ENCODE measurements around the gene FCER1G. TPM values are rescaled to one million over a fixed set of nuclear protein-coding genes. Genes with fewer than 3 reads are reported as not detected.

Gene FCER1G
- total and polyA plus RNA-seq, 9 of the 15 experiments (the other 6 are each of a cell fraction or from before 2014, with no cell fraction given): 0.15 to 0.69 (median 0.31) TPM; not detected in 2

- TF ChIP-seq GTF2B (IDR thresholded peaks at IDR 0.05; ENCODE audit: extremely low read depth, insufficient read length) (no peak), TCF7L2 (IDR thresholded peaks at IDR 0.05; ENCODE audit: low read depth, low read length) (no peak), ZNF318 (IDR thresholded peaks at IDR 0.05; ENCODE audit: borderline replicate concordance in 1 of 2, low read depth in 1 of 2) (no peak), ARID1B (IDR thresholded peaks at IDR 0.05) (no peak), XRCC5 (IDR thresholded peaks at IDR 0.05; ENCODE audit: low read depth, low read length) (peak; percentile 81), CTBP1 (IDR thresholded peaks at IDR 0.05; ENCODE audit: borderline replicate concordance) (no peak; the same call in 1 of the 2 replicates), KLF13 (tag; IDR thresholded peaks at IDR 0.05; ENCODE audit: borderline replicate concordance, low read depth) (no peak), MAFF (IDR thresholded peaks at IDR 0.05; ENCODE audit: low read length) (no peak), ZKSCAN1 (IDR thresholded peaks at IDR 0.05; ENCODE audit: low read depth, low read length) (0 out of 2 replicates have a peak, but pooled peaks have one; percentile 6), ZEB2 (IDR thresholded peaks at IDR 0.05) (no peak), RNF2 (IDR thresholded peaks at IDR 0.05) (no peak), ZNF217 (CRISPR knock-in tag; IDR thresholded peaks at IDR 0.05) (no peak), RBM25 (IDR thresholded peaks at IDR 0.05; ENCODE audit: low read depth, low read length, severe bottlenecking) (peak; percentile 88), HCFC1 (IDR thresholded peaks at IDR 0.05; ENCODE audit: low read depth, low read length) (peak; percentile 90), TBP (optimal IDR thresholded peaks at IDR 0.05; ENCODE audit: low read depth, low read length) (peak; percentile 55), FOXP4 (CRISPR knock-in tag; IDR thresholded peaks at IDR 0.05; ENCODE audit: borderline replicate concordance) (no peak)
These were observed 10.6 kb downstream of the FCER1G start, which contains the start of gene TOMM40L (continued) for GRCh38 chr1:161225534-161226319.
